GM18867 (cell line): ENCODE results near the gene CBFA2T2.
A peak's percentile ranks its signal among the peaks of the same experiment; 100 is the strongest.
"Not testable (repeated sequence)": the region's sequence is repeated elsewhere in the genome, so short reads cannot be mapped to it uniquely, and the experiment has no call there.

Experiments used
- ATAC-seq: cut with Tn5 transposase; IDR thresholded peaks from one replicate; pipeline ENCODE4 v1.9.1; 2021; ENCODE audit warnings: mild to moderate bottlenecking, moderate library complexity; ENCODE audit not compliant: unreplicated experiment

The CBFA2T2 gene

GRCh38 chr20:33621717-33622400 lies 132.0 kb downstream of the CBFA2T2 start:
- no peak for ATAC-seq

- ATAC-seq, result no peak
These were observed 132.9 kb downstream of the CBFA2T2 start for GRCh38 chr20:33622705-33623365.

GRCh38 chr20:33624399-33624798 lies 134.5 kb downstream of the CBFA2T2 start:
- ATAC-seq, result no peak

GRCh38 chr20:33626190-33626589 lies 136.3 kb downstream of the CBFA2T2 start:
- no peak for ATAC-seq

GRCh38 chr20:33627577-33628216 lies 137.8 kb downstream of the CBFA2T2 start:
- ATAC-seq, result no peak

- no peak for ATAC-seq
These were observed 139.6 kb downstream of the CBFA2T2 start for GRCh38 chr20:33629533-33629932.

- no peak for ATAC-seq
These were observed 140.1 kb downstream of the CBFA2T2 start for GRCh38 chr20:33629979-33630378.

- ATAC-seq, result no peak
These were observed 140.6 kb downstream of the CBFA2T2 start for GRCh38 chr20:33630507-33630906.

- ATAC-seq, result not testable (repeated sequence)
These were observed 142.0 kb downstream of the CBFA2T2 start for GRCh38 chr20:33631910-33632309.

- ATAC-seq, result no peak
These were observed 145.4 kb downstream of the CBFA2T2 start for GRCh38 chr20:33635341-33635740.

- no peak for ATAC-seq
These were observed 146.9 kb downstream of the CBFA2T2 start for GRCh38 chr20:33636776-33637175.

GRCh38 chr20:33640287-33640686 lies 150.4 kb downstream of the CBFA2T2 start:
- ATAC-seq, result no peak

GRCh38 chr20:33644313-33645071 lies 154.6 kb downstream of the CBFA2T2 start:
- ATAC-seq, result no peak

GRCh38 chr20:33645072-33645358 lies 155.1 kb downstream of the CBFA2T2 start:
- ATAC-seq, result no peak

- no peak for ATAC-seq
These were observed 155.5 kb downstream of the CBFA2T2 start for GRCh38 chr20:33645396-33645795.

GRCh38 chr20:33646191-33646590 lies 156.3 kb downstream of the CBFA2T2 start:
- no peak for ATAC-seq

GRCh38 chr20:33646959-33647602 lies 157.2 kb downstream of the CBFA2T2 start:
- not testable (repeated sequence) for ATAC-seq

- peak; percentile 72 for ATAC-seq
These were observed 157.9 kb downstream of the CBFA2T2 start for GRCh38 chr20:33647603-33648395.

- no peak for ATAC-seq
These were observed 158.6 kb downstream of the CBFA2T2 start for GRCh38 chr20:33648396-33649004.

GRCh38 chr20:33649201-33649681 lies 159.3 kb downstream of the CBFA2T2 start:
- ATAC-seq, result no peak
